ENCODE data around the gene RAB13.
"Not testable (repeated sequence)": the region's sequence is repeated elsewhere in the genome, so short reads cannot be mapped to it uniquely, and the experiment has no call there.

RAB13 gene

DNA sequence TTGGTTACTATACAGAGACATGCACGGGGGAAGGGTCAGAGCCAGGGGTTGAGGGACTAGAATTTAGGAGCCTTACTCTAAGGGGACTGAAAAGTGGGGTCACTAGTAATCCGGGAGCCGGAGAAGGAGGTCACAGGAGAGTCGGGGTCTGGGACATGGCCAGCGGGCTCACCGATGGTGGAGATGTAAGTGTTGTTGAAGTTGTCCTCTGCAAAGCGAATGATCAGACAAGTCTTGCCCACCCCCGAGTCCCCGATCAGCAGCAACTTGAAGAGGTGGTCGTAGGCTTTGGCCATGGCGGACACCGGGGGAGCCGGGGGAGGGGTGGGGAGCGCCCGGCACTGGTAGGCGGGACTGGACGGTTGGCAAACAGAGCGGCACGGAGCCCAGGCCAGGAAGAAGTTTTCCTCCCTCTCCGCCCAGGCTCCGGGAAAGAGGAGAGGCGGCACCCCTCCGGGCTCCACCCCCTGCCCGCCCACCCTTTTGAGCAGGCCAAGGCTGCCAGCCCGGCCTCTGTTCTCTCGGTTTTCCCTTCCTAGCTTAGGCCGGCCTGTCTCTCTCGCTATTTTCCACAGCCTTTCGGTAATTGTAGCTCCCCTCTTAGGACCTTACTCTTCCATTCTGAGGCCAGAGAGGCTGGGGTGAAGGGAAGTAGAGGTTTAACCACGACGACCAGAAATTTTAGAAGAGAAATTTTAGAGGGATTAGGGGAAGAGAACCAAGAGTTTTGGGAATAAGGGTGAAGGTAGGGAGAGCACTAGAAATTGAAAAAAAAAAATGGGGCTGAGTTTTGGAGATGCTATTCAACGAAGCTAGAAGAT is at the start of gene RAB13:
RAB13 (minus strand) TSS at position 399 of the 821 bp plus-strand sequence; CDS start at position 296, 103 bp downstream.
- in situ Hi-C loops (cut with HindIII; ENCODE audit: low pct_ligation_motif_present, low pct_unique_long_range_greater_than_20kb, low sequenced_read_pairs), result no loop called here
- DNase-seq, result peak; percentile 94

DNA sequence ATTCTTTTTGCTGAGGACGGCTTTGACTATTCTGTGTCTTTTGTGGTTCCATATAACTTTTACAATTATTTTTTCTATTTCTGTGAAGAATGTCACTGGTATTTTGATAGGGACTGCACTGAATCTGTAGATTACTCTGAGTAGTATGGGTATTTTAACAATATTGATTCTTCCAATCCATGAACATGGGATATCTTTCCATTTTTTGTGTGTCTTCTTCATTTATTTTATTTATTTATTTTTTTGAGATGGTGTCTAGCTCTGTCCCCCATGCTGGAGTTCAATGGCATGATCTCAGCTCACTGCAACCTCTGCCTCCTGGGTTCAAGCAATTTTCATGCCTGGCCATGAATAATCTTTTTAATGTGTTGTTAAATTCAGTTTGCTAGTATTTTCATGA is 47.6 kb upstream of the RAB13 start:
- DNase-seq, result not testable (repeated sequence)

DNA sequence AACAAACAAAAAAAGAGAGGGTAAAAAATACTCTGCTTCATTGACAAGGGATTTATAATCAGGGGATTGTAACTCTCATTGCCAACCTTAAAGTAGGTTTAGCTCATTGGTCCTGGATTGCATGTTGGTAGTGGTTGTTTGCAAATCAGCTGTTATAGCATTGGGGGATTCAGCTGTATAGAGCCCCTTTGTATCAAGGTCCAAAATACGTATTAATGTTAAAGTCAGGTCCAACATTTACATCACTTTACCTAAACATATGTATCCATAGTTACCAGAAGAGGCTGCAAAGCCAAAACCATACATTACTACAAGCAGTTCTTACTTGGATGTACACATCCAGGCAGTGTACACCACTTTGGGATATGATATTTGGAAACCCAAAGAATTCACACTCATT is 33.8 kb upstream of the RAB13 start:
- in situ Hi-C loops (cut with HindIII; ENCODE audit: low pct_ligation_motif_present, low pct_unique_long_range_greater_than_20kb, low sequenced_read_pairs), result no loop called here
- DNase-seq, result no peak

More for the DNA sequence above, 47.6 kb upstream of the RAB13 start:
- in situ Hi-C loops (cut with HindIII; ENCODE audit: low pct_ligation_motif_present, low pct_unique_long_range_greater_than_20kb, low sequenced_read_pairs), result not testable (repeated sequence)

DNA sequence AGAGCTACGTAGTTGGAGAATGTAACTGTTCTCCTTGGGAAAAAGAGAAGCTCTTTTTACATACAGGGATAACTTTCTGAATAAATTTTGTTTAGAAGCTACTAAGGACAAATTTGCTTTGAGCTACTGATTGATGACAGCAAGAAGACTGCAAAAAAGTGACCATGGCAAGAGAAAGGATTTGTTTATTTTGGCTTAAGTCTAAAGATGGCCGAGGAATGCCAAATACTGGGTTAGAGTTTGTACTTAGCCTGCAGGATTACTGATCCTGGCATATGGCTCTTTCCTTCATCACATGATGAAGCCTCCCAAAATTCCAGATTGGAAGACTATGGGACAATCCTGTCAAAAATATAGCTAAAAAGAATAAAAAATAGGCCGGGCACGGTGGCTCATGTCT is 33.1 kb upstream of the RAB13 start:
- no peak for DNase-seq
- in situ Hi-C loops (cut with HindIII; ENCODE audit: low pct_ligation_motif_present, low pct_unique_long_range_greater_than_20kb, low sequenced_read_pairs), result no loop called here

DNA sequence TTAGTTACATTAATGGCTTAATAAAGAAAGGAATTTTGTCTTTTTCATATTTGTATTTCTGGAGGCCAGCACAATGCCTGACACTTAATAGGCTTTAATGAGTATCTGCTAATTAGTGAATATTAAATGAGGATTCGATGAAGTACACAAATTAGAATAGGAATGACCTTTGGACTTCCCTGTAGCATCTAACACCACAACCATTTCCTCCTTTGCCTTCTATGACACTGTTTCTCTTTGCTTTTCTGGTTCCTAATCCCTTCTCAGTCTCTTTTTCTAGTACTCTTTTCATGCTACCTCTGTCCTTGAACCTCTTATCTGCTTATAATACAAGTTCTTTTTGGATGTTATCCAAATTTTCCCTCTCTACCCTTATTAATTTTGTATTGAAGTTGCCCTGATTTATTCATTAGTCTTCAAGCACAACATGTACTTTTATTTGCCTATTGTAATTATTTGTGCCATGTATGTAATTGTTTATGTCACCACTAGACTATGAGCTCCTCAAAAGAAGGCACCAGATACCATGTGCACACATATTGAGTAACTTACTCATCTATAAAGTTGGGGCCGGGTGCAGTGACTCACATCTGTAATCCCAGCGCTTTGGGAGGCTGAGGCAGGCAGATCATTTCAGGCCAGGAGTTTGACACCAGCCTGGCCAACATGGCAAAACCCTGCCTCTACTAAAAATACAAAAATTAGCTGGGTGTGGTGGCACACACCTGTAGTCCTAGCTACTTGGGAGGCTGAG is 28.2 kb upstream of the RAB13 start:
- no peak for DNase-seq
- in situ Hi-C loops (cut with HindIII; ENCODE audit: low pct_ligation_motif_present, low pct_unique_long_range_greater_than_20kb, low sequenced_read_pairs), result no loop called here

DNA sequence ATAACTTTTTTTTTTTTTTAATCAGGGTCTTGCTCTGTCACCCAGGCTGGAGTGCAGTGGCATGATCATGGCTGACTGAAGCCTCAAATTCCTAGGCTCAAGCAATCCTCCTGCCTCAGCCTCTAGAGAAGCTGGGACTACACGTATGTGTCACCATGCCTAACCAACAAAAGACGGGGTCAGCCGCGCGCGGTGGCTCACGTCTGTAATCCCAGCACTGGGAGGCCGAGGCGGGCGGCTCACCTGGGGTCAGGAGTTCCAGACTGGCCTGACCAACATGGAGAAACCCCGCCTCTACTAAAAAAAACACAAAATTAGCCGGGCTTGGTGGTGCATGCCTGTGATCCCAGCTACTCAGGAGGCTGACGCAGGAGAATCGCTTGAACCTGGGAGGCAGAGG is 26.4 kb upstream of the RAB13 start:
- DNase-seq; in situ Hi-C loops (cut with HindIII; ENCODE audit: low pct_ligation_motif_present, low pct_unique_long_range_greater_than_20kb, low sequenced_read_pairs): not testable (repeated sequence)

DNA sequence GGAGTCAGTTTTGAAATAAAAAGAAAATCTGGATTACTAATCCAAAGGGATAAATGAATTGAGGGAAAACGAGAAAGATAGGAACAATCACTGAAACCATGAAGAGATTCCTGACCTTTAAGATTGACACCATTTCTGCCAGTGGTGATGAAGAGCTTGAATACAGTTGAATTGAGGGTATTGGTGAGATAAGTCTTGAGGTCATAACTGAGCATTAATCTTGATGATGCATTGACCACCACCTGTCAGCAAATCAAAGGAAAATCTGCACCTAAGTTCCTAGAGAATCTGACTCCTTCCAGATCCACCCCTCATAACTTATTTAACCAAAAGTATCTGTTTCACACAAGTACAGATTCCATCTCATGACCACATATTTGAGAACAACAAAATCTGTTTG is 26.0 kb upstream of the RAB13 start:
- in situ Hi-C loops (cut with HindIII; ENCODE audit: low pct_ligation_motif_present, low pct_unique_long_range_greater_than_20kb, low sequenced_read_pairs), result no loop called here
- DNase-seq, result no peak

DNA sequence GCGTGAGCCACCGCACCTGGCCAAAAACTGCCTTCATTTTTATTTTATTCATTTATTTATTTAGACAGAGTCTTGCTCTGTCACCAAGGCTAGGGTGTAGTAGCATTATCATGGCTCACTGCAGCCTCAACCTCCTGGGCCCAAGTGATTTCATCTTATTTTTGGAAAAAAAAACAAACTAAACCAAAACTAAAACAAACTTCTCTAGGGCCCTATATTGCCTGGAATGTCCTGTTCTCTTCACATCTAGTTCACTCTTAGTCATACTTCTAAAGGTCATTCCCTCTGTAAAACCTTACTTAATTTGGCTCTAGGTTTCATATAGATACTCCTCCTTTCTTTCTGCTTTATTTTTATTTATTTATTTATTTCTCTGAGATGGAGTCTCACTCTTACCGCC is 20.0 kb upstream of the RAB13 start:
- no peak for DNase-seq
- in situ Hi-C loops (cut with HindIII; ENCODE audit: low pct_ligation_motif_present, low pct_unique_long_range_greater_than_20kb, low sequenced_read_pairs), result no loop called here

DNA sequence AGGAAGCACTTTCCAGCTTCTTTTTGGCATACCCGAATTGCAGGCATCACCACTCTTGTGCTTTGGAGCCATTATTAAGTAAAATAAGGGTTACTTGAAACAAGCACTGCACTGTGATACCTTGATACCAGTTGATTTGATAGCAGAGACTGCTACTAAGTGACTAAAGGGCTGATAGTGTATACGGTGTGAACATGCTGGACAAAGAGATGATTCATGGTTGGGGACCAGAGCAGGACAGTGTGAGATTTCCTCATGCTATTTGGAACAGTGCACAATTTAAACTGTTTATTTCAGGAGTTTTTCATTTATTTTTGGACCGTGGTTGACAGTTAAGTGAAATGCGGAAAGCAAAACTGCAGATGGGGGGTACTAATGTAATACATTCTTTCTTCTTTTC is 14.3 kb upstream of the RAB13 start:
- no peak for DNase-seq
- in situ Hi-C loops (cut with HindIII; ENCODE audit: low pct_ligation_motif_present, low pct_unique_long_range_greater_than_20kb, low sequenced_read_pairs), result no loop called here

DNA sequence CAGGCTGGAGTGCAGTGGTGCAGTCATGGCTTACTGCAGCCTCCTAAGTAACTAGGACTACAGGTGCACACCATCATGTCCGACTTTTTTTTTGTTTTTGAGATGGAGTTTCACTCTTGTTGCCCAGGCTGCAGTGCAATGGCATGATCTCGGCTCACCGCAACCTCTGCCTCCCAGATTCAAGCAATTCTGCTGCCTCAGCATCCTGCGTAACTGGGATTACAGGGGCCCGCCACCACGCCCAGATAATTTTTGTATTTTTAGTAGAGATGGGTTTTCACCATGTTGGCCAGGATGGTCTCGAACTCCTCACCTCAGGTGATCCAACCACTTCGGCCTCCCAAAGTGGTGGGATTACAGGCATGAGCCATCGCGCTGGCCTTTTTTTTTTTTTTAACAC is 10.7 kb upstream of the RAB13 start:
- DNase-seq; in situ Hi-C loops (cut with HindIII; ENCODE audit: low pct_ligation_motif_present, low pct_unique_long_range_greater_than_20kb, low sequenced_read_pairs): not testable (repeated sequence)

DNA sequence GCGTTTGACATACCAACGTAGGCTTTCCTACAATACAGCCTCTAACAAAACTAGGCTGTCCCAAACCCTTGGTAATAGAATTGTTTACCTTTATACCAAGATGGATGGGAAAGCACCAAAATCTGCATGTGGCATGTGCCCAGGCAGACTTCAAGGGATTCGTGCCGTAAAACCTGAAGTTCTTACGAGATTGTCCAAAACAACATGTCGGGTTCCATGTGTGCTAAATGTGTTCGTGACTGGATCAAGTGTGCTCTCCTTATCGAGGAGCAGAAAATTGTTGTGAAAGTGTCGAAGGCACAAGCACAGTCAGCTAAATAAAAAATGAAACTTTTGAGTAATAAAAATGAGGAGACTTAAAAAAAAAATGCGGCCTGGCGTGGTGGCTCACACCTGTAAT is 9.5 kb upstream of the RAB13 start:
- in situ Hi-C loops (cut with HindIII; ENCODE audit: low pct_ligation_motif_present, low pct_unique_long_range_greater_than_20kb, low sequenced_read_pairs), result no loop called here
- no peak for DNase-seq

DNA sequence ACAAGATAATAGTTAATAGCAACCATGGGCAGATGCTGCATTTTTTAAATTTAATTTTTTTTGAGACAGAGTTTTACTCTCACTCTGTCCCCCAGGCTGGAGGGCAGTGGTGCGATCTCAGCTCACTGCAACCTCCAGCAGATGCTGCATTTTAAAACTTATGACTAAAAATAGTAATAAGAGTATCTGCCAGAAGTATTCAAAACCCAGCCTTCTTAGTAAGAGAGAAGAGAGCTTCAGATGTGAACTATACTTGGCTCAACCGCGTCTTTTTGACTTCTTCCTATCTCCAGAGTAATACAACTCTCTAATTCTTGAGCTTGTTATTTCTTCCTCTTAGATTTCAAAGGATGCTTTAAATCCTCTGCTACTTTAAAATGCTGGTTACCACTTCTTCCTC is 9.1 kb upstream of the RAB13 start:
- in situ Hi-C loops (cut with HindIII; ENCODE audit: low pct_ligation_motif_present, low pct_unique_long_range_greater_than_20kb, low sequenced_read_pairs), result no loop called here
- DNase-seq, result no peak

DNA sequence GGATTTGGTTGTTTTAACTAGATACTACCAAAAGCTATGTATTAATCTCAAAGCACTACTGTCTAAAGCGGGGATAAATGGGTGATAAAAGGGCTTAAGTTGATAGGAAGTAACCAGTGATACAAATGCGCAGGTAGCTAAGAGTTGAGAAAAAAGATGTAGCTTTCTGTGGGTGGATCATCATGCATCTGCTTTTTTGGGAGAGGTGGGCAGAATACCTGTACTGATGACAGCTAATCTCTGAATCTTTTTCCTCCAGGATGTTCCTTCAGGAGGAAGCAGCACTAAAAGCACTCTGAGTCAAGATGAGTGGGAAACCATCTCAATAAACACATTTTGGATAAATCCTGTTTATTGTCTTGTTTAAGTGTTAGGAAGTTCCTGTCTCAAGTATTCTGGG is 5.7 kb upstream of the RAB13 start:
- in situ Hi-C loops (cut with HindIII; ENCODE audit: low pct_ligation_motif_present, low pct_unique_long_range_greater_than_20kb, low sequenced_read_pairs), result no loop called here

DNA sequence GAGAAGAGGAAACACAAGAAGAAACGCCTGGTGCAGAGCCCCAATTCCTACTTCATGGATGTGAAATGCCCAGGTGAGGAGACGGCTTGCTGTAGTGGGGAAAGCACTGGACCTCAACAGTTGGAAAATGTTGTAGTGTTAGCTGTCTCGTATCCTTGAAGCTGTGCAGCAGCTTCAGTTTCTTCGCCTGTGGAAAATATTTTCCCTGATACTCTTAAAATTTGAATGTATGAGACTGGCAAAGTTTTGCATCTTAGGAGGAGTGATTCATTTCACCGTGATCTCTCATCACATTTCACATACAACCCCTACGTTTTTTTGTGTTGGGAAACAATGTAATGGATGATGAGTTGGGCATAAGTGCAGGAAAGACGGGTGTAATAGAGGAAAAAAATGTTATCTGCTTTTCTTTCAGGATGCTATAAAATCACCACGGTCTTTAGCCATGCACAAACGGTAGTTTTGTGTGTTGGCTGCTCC is 5.1 kb upstream of the RAB13 start:
- no peak for DNase-seq
- in situ Hi-C loops (cut with HindIII; ENCODE audit: low pct_ligation_motif_present, low pct_unique_long_range_greater_than_20kb, low sequenced_read_pairs), result no loop called here

More for the DNA sequence above, 5.7 kb upstream of the RAB13 start:
- DNase-seq, result no peak

DNA sequence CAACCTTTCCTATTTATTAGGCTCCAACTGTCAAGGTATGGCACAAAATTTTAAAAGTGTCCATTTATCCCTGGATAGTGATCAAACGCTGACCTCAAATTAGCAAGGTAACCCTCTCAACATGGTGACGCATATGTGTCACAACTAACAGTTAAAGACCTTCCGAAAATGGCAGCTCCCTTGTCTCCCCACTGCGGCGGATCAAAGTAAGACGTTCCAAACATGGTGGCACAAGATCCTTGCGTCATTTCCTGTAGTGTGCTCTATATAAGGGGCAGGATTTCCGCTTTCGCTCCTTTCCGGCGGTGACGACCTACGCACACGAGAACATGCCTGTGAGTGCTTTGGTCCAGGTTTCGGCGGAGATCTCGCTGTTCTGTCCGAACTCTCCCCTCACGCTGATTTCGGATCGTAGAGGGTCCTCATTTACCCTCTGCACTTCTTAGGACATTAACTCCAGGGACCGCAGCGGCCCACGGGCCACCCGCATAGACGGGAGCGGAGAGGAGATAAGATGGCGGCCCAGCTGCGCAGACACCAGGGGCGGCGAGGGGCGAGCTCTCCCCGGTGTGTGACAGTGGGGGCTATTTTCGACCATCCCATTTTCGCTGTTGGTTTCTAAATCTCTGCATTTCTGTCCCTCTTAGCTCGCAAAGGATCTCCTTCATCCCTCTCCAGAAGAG is 4.5 kb upstream of the RAB13 start, which contains the start of gene RPS27:
RPS27 (plus strand) TSS at position 295 of the 683 bp plus-strand sequence; CDS start at position 330, 35 bp downstream.
- peak; percentile 99 for DNase-seq
- in situ Hi-C loops (cut with HindIII; ENCODE audit: low pct_ligation_motif_present, low pct_unique_long_range_greater_than_20kb, low sequenced_read_pairs), result no loop called here

DNA sequence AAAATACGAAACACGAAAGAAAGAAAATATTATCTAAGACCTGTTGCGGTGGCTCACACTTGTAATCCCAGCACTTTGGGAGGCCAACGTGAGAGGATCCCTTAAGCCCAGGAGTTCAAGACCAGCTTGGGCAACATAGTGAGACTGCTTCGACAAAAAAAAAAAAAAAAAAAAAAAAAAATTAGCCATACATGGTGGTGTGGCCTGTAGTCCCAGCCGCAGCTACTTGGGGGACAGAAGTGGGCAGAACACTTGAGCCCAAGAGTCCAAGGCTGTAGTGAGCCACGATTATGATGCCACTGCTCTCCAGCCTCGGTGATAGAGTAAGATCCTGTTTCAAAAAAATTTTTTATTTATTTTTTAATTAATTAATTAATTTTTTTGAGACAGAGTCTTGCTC is 1.5 kb upstream of the RAB13 start:
- DNase-seq, result no peak
- in situ Hi-C loops (cut with HindIII; ENCODE audit: low pct_ligation_motif_present, low pct_unique_long_range_greater_than_20kb, low sequenced_read_pairs), result no loop called here

DNA sequence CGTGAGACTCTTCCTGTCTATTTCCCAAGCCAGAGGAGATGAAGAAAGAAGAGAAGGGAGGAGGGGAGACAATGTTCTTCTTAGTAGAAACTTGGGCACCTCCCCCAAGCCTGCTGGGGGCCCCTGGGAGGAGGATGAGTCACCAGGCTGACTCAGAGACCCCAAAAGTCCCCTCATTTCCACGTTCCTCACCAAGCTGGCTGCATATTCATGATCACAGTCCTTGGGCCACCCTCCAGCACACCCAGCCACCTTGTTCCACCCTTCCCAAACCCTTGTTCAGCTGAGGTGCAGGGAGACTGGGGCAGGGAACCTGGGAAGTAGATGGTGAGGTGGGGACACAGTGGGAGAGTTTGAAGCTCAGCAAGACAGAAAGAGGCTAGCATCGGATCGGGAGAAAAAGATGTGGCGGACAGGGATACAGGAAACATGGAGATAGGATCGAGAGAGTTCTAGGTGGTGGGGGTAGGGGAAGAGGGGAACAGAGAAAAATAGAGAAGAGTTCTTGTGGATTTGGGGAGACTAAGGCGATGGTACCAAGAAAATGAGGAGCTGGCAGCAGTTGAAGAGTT is 712 bp downstream of the RAB13 start:
- no peak for DNase-seq

DNA sequence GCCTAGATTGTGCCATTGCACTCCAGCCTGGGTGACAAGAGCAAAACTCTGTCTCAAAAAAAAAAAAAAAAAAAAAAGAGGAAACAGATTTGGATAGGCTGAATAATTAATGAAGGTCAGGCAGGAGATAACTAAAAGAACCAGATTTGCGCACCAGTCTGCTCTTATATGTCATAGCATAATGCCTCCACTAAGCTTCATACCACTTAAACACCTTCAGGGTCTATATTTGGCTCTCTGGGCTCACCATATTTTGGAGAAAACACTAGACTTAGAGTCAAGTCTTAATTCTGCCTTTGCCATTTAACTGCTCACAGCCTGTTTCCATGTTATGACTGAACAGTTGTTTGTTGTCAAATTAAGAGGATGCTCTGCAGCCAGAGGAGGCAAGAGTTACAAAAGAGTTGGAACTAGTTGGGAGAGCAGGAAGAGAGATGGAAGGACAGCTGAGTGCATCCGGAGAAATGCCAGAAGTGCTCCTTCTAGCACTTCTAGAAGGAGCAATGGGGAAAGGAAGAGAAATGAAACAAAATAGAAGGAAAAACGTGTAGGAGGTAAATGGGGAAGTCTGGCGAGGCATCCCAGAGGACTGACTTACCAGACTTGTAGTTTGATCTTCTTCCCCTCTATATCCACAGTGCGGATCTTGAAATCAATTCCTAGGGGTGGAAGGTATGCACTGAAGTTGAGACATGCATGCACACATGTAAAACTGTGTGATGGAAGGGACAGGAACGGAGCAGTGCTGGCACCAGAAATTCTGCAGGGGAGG is 1.8 kb downstream of the RAB13 start:
- no peak for DNase-seq
- in situ Hi-C loops (cut with HindIII; ENCODE audit: low pct_ligation_motif_present, low pct_unique_long_range_greater_than_20kb, low sequenced_read_pairs), result no loop called here

More for the DNA sequence above, 712 bp downstream of the RAB13 start:
- in situ Hi-C loops (cut with HindIII; ENCODE audit: low pct_ligation_motif_present, low pct_unique_long_range_greater_than_20kb, low sequenced_read_pairs), result no loop called here

All from ACHN (cell line).